22Rv1 (cell line): Measurements from ENCODE around the gene FLYWCH1.
"Not testable (repeated sequence)": the region's sequence is repeated elsewhere in the genome, so short reads cannot be mapped to it uniquely, and the experiment has no call there.

Experiments used
- H3K27ac ChIP-seq: fragments of 450-650 bp; 2 replicates; pipeline ENCODE4 v1.5.1; 2017
- CTCF ChIP-seq: fragments of 450-650 bp; IDR thresholded peaks from 2 replicates; pipeline ENCODE4 v1.5.1; 2017; ENCODE audit warnings: mild to moderate bottlenecking
- ZFX ChIP-seq: fragments of 450-650 bp; IDR thresholded peaks from 2 replicates; pipeline ENCODE4 v1.6.1; 2017; ENCODE audit warnings: antibody characterized with exemption, borderline replicate concordance

FLYWCH1 gene

GRCh38 chr16:2928796-2929195 lies 17.1 kb downstream of the FLYWCH1 start:
- H3K27ac ChIP-seq: no peak overlapping the region
- TF ChIP-seq ZFX (no peak), CTCF (no peak)

GRCh38 chr16:2929693-2930092 lies 18.0 kb downstream of the FLYWCH1 start:
- no peak for TF ChIP-seq CTCF
- no peak for TF ChIP-seq ZFX
- H3K27ac ChIP-seq: no peak overlapping the region

GRCh38 chr16:2930236-2930635 lies 18.5 kb downstream of the FLYWCH1 start:
- TF ChIP-seq ZFX (no peak), CTCF (no peak)
- no peak overlapping the region for H3K27ac ChIP-seq

- H3K27ac ChIP-seq: not testable (repeated sequence)
These were observed 19.6 kb downstream of the FLYWCH1 start for GRCh38 chr16:2931231-2931914.

- H3K27ac ChIP-seq: no peak overlapping the region
- no peak for TF ChIP-seq ZFX
- no peak for TF ChIP-seq CTCF
These were observed 21.4 kb downstream of the FLYWCH1 start for GRCh38 chr16:2933136-2933535.

GRCh38 chr16:2933701-2934100 lies 22.0 kb downstream of the FLYWCH1 start:
- no peak overlapping the region for H3K27ac ChIP-seq
- TF ChIP-seq CTCF: no peak
- TF ChIP-seq ZFX: no peak

- no peak overlapping the region for H3K27ac ChIP-seq
- TF ChIP-seq CTCF (no peak), ZFX (no peak)
These were observed 22.7 kb downstream of the FLYWCH1 start for GRCh38 chr16:2934450-2934849.
